GM19372 (cell line): ENCODE results near the gene EFHC2.
"Not testable (repeated sequence)": the region's sequence is repeated elsewhere in the genome, so short reads cannot be mapped to it uniquely, and the experiment has no call there.

Experiments
- ATAC-seq: cut with Tn5 transposase; IDR thresholded peaks from one replicate; pipeline ENCODE4 v1.9.1; 2021; ENCODE audit warnings: mild to moderate bottlenecking, low read depth, moderate library complexity; ENCODE audit not compliant: unreplicated experiment

Gene EFHC2

DNA sequence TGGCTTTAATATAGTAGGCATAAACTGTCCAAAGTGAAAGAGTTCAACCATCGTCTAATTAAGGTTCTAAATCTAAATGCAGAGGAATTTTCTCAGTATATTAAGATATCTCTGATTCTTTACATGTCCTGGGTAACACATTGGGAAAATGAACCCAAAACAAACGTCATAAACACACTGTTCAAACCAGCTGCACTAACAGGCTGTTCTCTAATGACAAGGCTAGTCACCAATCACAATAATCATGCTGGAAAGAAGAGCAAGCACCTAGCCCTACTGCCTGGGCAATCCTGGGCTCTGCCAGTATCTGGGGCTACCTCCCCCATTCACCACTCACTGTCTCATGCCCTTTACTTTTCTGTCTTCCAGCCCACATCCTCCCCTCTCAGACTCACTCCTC lies 107.9 kb downstream of the EFHC2 start:
- no peak for ATAC-seq

GRCh38 chrX:44234541-44234940 lies 108.9 kb downstream of the EFHC2 start:
- ATAC-seq: no peak

GRCh38 chrX:44234116-44234515 lies 109.4 kb downstream of the EFHC2 start:
- no peak for ATAC-seq

DNA sequence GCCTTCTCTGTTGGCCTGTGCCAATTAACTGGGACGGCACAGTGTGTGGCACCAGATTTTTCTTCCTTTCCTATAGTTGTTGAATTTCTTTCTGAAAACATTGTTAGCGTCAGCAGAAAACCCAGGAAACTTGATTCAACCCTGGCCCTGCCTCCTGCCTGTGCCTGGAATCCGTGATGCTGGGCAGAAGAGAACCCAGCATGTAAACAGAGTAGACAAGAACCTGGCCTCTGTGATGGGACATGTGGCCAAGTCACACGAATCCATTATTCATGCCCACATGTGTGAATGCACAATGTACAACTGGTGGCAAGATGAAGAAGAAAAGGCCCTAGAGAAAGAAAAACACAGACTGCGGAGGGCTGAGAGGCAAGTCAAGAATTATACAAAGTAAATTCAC lies 111.4 kb downstream of the EFHC2 start:
- ATAC-seq: no peak

- peak; percentile 61 for ATAC-seq
Observed at GRCh38 chrX:44228621-44229020, 114.9 kb downstream of the EFHC2 start.

- ATAC-seq: no peak
Observed at GRCh38 chrX:44227991-44228390, 115.5 kb downstream of the EFHC2 start.

- ATAC-seq: no peak
Observed at GRCh38 chrX:44225667-44226066, 117.8 kb downstream of the EFHC2 start.

DNA sequence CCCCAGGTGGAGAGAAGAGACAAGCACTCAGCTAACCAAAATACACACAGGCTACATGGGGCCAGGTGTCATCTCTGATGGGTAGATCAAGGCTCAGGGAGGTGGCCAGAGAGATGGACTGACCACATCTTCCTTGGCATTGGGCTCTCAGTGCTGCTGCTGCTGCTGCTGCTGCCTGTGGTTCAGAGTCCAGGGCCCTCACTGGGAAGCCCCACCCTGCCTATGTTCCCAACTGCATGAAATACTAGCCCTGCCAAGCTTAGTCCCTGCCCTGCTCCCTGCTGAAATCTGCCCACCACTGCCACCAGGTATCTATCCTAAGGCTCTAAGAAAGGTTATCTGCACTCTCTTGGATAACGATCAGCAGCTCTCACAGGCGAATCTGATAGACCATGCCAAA lies 118.7 kb downstream of the EFHC2 start:
- no peak for ATAC-seq

- ATAC-seq: no peak
Observed at GRCh38 chrX:44223150-44223549, 120.3 kb downstream of the EFHC2 start.

GRCh38 chrX:44218465-44218864 lies 125.0 kb downstream of the EFHC2 start:
- ATAC-seq: no peak

DNA sequence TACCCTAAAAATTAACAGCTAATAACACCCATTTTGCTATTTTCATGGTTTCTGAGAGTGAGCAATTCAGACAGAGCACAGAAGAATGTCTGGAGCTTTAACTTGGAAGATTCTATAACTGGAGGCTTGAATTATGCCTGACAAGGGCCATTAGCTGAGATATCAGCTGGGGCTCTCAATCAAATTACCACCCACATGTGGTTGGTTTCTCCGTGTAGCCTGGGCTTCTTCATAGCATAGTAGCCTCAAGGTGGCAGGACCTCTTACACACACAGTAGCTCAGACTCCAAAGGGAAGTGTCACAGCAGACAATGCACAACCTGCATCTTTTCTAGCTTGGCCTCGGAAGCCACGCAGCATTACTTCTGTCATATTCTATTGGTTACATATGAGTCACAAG lies 127.3 kb downstream of the EFHC2 start:
- ATAC-seq: no peak

- no peak for ATAC-seq
Observed at GRCh38 chrX:44203791-44204190, 139.7 kb downstream of the EFHC2 start.

GRCh38 chrX:44202596-44202995 lies 140.9 kb downstream of the EFHC2 start:
- ATAC-seq: no peak

- ATAC-seq: no peak
Observed at GRCh38 chrX:44189116-44189515, 154.4 kb downstream of the EFHC2 start.

GRCh38 chrX:44187915-44188314 lies 155.6 kb downstream of the EFHC2 start:
- not testable (repeated sequence) for ATAC-seq

DNA sequence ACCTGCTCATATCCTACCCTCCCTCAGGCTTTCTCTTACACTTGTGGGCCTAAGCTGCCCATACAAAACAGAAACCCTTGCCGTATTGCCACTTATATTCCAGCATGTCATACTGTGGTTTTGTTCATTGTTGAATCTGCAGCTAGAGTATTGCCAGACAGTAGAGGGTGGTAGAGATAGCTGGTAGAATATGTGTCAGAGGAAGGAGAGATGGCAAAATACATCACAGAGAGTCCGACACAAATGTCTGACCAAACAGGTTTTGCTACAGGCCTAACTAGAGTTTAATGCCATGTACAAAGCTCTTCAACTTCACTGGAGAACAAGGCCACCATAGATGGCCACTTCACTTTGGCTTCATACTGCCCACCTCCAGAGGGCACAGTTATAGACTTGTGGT lies 160.1 kb downstream of the EFHC2 start:
- no peak for ATAC-seq

- ATAC-seq: no peak
Observed at GRCh38 chrX:44178274-44179053, 165.0 kb downstream of the EFHC2 start.

- no peak for ATAC-seq
Observed at GRCh38 chrX:44175455-44175854, 168.0 kb downstream of the EFHC2 start.

- no peak for ATAC-seq
Observed at GRCh38 chrX:44174061-44174460, 169.4 kb downstream of the EFHC2 start.

- no peak for ATAC-seq
Observed at GRCh38 chrX:44173219-44173618, 170.3 kb downstream of the EFHC2 start.

DNA sequence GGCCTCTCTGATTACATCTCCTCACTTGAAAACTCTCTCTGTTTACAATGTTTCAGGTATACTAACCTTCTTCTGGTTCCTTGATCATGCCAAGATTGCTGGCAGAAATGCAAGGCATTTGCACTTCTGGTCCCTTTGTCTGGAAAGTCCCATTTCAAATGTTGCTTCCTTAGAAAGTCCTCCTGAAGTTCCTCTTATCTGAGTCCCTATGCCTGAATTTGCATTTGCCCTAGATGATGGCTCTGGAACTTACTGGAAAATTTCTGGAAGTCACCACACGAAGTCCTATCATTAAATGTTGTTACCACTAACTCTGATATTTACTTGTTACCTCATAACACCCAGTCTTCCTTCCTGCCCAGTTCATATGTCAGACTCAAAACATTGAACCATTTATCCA lies 176.4 kb downstream of the EFHC2 start:
- no peak for ATAC-seq

GRCh38 chrX:44162964-44163475 lies 180.5 kb downstream of the EFHC2 start:
- ATAC-seq: no peak
